ENCODE measurements around the gene GCGR.

GCGR gene

DNA sequence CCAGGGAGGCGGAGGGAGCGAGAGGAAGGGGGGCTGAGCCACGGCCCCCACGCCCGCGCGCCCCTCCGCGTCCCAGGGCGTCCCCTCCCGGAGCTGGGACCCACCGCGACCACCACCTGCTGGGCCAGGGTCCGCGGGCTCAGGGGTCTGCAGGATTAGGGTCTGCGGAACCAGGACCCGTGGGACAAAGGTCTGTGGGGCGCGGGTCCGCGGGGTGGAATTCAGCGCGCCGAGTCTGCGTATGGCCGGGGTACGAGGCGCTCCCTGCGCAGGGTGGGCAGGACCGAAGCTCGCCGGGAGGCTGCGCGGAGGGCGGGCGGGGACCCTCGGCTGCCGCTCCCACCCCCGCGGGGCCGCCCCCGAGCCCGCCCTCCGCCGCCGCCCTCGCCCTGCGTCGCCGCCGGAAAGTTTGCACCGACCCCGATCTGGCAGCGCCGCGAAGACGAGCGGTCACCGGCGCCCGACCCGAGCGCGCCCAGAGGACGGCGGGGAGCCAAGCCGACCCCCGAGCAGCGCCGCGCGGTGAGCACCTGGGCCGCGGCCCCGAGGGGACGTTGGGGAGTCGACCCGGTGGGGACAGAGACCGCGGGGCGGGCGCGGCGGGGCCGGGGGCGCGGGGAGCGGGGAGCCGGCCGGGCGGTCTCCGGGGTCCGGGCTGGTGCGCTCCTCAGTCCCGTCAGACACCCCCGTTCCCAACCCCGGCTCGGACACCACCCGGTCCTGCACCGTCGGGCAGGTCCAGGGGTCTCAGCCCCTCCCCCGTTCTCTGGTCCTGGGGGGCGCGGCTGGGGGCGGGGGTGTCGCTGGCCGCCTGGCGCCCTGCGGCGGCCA is at the start of gene GCGR:
TSS of gene GCGR (plus strand) at position 423 of the 831 bp plus-strand sequence. CDS start 4,869 bp downstream, outside the sequence.
- no peak for DNase-seq

DNA sequence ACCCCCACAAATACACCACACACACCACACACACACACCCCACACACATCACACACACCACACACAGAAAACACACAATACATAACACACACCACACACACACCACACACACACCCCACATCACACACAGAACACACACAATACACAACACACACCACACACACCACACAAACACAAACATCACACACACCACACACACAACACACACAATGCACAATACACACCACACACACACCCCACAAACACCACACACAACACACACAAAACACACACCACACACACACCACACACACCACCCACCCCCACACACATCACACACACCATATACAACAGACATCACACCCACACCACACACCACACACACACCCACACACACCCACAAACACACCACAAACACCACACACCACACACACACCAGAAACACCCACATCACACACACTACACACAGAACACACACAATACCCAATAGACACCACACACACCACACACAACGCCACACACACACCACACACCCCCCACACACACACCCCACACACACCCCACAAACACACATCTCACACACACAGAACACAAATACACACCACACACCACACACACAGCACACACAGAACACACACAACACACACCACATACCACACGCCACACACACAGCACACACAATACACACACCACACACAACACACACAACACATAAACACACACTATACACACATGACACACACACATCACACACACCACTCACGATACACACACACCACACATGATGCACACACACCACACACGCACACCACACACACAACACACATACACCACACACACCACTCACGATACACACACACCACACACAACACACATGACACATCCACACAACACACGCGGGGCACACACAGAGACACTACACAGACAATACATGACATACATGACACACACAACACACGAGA is 11.0 kb upstream of the GCGR start:
- DNase-seq, result no peak

DNA sequence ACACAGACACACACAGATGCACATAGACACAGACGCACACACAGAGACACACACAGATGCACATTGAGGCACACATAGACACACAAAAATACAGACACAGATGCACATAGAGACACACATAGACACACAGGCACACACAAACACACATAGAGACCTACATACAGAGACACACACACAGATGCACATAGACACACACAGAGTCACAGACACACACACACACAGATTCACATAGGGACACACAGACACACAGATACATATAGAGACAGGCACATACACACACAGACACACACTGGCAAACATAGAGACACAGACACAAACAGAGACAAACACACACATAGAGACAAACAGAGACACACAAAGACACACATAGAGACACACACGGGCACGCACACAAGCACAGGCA is 9.9 kb upstream of the GCGR start:
- no peak for DNase-seq

DNA sequence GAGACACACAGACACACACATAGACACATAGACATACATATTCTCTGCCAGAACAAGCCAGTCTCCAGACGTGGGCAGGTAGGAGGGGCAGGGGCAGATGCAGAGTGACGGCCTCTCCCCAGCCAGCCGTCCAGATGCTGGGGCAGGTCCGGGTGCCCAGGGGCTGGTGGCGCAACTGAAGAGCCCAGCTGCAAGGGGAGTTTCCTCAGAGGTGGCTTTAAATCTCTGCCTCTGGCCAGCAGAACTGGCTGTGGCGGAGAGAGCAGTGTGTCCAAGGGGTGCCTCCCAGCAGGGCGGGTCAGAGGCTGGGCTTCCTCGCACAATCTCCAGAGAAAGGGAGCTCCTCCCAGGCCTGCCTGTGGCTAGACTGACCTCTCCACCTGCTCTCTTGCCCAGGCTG is 9.4 kb upstream of the GCGR start:
- no peak for DNase-seq

DNA sequence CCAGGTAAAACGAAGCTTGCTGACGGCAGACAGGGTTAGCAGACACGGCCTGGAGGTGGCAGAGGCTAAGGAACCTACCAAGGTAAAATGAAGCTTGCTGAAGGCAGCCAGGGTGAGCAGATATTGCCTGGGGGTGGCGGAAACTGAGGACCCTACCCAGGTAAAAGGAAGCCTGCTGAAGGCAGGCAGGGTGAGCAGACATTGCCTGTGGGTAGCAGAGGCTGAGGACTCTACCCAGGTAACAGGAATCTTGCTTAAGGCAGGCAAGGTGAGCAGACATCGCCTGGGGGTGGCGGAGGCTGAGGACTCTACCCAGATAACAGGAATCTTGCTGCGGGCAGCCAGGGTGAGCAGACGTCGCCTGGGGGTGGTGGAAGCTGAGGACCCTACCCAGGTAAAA is 2.6 kb upstream of the GCGR start:
- DNase-seq, result no peak

DNA sequence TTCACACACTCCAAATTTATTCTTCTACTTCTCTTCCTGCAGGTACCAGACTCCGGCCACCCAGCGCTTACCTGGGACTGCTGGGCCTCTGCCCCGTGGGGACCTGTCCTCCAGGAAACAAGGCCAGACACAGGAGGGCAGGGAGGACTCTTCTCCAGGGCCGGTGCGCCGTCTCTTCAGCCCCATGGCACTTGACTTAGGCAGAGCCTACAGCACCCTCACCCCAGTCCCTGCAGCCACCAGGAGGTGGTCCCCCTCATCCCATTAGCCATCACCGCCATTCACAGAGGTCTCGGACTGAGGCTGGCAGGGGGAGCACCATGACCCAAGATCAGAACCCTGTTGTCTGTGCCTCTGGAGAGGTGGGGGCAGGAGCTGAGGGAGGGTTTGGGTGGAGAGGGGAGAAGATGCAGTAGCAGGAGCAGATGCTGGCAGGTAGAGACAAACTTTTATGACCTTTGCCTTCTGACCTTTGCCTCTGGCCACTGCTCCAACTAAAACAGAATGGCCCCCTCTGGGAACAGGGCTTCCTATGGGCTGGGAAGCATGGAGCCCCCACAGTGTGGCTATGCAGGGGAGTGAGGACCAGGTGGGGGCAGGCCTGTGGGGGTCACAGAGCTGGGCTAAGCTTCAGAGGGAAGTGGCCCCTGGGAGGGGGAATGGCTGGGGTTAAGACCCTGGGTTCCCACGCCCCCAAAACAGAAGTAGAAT is 1.7 kb upstream of the GCGR start:
- DNase-seq, result no peak

DNA sequence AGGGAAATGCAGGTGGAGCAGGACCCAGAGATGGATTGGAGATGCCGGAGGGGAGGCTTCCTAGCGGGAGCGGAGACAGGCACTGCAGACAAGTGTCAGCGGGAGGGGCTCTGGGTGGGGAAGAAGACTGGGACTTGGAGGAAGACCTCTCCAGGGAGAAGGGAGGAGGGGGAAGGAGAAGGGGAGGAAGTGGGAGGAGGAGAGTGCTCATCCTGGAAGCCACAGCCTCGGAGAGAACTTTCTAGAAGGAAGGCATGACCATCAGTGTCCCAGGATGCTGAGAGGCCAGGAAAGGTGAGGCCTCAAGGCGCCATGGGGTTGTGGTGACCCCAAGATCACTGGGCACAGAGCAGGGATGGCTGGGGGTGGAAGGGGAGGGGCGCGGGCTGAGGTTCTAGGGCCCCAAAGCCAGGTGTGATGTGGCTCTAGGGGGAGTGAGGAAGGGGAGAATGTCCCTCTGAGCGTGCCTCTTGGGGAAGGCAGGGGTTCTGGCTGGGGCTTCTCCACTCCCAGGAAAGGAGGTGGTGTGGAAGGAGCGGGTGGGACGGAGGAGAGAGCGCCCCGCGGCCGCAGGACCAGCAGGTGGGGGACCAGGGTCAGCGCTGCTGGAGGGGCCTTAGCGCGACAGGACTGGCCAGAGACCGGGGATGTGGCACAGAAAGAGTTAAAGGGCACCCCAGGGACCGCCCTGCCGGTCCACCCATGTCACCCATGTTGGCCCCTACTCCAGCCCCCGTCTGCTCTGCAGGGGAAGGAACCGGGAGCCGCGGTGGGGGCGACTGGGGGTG is 900 bp upstream of the GCGR start:
- DNase-seq, result no peak

DNA sequence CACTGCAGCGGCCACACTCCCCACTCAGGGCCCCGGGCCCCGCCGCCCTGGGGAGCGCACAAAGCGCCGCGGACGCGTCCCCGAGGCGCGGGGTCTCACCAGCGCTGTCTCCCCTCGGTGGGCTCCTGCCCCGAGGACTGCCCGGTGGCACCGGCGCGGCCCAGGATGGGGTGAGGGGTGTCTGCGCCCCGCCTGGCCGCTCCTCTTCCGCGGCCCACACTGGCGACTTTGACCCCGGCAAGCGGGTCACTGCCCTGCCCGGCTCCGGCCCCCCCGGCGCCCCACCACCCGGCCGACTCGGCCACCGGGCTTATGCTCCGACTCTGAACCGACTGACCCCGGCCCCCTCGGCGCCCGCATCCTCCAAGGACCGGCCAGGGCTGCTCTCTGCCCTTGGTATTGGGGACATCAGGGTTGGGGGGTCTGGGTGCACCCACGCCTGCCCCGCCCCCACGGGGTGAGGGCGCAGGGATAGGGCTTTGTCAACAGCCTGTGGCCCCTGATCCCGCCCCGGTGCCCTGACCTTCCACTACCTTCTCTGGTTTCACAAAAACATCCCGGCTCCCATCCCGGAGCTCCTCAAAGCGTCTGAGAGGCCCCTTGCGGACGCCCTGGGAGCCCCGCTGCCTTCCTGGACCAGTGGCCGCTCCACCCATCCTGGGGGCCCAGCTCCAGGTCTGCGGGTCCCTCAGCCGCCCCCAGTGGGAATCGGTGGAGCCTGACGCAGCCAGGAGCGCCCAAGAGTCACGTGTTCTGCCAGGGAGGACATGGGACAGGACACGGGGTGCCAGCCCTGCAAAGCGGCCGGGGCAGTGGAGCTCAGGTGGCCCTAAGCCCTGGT is 829 bp downstream of the GCGR start:
- no peak for DNase-seq

DNA sequence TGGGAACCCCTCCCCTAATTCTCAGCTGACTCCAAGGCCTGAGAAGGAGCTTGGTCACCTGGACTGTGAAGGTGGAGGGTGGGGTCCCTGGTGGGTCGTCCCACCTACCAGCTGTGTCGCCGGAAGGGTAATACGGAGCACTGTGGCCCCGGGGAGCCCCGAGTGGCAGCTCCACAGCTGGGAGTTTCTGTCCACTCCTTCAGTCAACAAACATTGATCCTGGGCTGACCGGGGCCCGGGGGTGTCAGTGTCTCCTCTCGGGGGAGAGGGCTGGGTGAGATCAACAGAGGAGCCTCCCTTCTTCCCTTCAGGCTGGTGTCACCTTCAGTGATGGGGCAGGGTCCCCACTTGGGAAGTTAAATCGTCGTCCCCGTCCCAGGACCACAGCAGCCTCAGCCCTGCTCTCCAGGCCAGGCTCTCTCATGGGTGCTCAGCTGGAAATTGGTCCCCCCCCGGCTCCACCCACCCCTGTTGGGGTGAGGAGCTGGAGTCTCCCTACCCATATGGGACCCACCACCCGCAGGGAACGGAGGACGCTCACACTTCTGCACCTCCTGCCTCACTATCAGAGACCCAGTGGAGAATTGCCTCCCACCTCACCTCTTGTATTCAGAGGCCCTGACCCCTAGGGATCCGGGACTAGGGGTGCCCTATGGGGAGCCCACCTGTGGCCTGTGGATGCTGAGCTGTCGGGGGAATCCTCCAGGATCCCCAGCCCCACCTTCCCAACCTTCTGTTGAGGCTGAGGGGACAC is 1.9 kb downstream of the GCGR start:
- DNase-seq, result no peak

DNA sequence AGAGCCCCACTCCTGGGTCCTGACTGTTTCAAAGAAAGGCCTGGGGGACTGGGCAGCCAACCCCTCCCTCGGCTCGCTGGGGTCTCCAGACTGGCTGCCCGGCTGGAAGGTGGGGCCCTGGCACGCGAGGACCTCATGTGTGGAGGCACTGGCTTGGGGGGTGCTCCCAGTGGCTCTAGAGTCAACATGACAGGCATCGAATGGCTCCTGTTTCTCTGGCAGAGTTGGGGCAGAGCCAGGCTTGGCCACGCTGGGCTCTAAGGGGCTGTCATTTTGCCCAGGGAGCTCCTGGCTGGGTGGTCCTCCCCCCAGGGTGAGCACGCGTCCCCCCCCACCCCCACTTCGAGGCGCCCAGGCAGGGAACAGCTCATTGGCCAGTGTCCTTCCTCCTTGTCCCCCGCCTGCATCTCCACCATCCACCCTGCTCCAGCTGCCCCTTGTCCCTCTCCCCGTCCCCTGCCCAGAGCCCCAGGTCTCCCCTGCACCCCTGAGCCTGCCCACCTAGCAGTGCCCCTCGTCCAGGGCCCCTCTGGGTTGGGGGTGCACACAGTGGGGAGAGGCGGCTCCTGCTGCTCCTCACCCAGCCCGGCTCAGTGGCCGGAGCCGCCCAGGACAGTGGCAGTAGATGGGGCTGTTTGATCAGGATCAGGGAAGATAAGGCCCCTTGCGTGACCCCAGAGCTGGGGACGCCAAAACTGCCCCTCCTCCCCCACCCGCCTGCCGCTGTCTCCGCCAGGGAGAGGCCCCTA is 2.7 kb downstream of the GCGR start:
- DNase-seq, result no peak

DNA sequence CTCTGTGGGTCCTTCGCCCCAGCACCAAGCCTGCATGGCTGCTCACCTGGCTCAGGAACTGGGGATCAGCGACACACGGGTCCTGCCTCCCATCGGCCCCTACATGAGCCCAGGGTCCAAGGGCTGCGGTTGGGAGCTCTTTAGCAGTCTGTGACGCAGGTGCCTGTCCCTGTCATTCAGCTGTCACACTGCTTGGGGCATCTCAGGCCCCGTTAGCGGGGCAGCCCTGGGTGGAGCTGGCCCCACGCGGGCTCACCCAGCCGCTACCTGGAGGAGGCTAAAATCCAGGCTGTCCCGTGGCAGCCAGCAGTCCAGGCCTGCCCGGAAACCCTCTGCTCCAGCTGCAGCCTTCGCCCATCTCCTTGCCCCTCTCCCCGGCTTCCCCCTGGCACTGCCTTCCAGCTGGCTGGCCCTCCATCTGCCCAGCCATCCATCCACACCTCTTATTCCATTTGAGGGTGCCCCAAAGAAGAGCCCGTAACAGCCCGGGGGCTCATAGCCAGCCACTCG is 3.3 kb downstream of the GCGR start:
- no peak for DNase-seq

DNA sequence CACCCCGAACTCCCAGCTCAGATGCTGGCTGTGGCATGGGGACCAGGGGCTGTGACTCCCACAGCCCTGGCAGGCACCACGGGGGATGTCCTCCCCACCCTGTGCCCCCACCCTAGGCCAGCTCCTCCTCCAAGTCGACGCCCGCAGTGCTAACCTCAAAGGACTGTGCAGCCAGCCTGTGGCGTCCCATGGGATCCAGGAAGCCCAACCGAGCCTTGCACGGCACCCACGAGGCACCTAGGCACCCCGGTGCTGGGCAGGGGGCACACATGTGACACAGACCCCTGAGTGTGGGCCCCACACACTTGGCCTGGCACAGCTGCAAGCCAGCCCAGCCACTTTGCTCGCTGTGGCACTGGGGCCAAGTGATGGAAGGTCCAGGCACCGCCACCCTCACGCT is 3.9 kb downstream of the GCGR start:
- no peak for DNase-seq

DNA sequence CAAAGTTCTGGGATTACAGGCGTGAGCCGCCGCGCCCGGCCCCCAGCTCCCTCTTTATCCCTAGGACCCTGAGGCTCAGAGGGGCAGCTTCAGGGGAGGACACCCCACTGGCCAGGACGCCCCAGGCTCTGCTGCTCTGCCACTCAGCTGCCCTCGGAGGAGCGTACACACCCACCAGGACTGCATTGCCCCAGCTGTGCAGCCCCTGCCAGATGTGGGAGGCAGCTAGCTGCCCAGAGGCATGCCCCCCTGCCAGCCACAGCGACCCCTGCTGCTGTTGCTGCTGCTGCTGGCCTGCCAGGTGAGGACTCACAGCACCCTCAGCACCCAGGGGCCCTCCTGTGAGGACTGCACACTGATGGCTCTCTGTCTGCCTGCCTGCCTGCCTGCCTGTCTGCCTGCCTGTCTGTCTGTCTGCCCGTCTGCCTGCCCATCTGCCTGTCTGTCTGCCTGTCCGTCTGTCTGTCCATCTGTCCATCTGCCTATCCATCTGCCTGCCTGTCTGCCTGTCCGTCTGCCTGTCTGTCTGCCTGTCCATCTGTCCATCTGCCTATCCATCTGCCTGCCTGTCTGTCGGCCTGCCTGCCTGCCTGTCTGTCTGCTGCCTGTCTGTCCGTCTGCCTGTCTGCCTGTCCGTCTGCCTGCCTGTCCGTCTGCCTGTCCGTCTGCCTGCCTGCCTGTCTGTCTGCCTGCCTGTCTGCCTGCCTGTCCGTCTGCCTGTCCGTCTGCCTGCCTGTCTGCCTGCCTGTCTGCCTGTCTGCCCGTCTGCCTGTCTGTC is 5.0 kb downstream of the GCGR start:
- DNase-seq, result no peak

DNA sequence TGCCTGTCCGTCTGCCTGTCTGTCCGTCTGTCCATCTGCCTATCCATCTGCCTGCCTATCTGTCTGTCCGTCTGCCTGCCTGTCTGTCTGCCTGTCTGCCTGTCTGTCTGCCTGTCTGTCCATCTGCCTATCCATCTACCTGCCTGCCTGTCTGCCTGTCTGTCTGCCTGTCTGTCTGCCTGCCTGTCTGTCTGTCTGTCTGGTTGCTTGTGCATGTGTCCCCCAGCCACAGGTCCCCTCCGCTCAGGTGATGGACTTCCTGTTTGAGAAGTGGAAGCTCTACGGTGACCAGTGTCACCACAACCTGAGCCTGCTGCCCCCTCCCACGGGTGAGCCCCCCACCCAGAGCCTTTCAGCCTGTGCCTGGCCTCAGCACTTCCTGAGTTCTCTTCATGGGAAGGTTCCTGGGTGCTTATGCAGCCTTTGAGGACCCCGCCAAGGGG is 5.6 kb downstream of the GCGR start:
- no peak for DNase-seq

DNA sequence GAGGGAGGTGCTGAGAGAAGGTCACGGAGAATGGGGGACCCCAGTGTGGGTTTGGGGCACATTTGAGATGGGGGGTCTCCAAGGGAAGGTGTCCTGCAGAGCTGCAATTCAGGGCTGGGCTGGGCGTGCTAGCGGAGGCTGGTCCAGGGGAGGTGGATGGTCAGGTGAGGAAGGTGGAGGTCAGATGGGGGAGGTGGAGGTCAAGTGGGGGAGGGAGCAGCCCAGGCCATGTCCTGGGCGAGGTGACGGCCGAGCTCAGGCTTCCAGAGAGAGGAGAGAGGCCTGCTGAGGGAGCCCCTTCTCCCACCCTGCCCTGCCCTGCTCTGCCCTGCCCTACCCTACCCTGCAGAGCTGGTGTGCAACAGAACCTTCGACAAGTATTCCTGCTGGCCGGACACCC is 6.5 kb downstream of the GCGR start:
- DNase-seq, result no peak

DNA sequence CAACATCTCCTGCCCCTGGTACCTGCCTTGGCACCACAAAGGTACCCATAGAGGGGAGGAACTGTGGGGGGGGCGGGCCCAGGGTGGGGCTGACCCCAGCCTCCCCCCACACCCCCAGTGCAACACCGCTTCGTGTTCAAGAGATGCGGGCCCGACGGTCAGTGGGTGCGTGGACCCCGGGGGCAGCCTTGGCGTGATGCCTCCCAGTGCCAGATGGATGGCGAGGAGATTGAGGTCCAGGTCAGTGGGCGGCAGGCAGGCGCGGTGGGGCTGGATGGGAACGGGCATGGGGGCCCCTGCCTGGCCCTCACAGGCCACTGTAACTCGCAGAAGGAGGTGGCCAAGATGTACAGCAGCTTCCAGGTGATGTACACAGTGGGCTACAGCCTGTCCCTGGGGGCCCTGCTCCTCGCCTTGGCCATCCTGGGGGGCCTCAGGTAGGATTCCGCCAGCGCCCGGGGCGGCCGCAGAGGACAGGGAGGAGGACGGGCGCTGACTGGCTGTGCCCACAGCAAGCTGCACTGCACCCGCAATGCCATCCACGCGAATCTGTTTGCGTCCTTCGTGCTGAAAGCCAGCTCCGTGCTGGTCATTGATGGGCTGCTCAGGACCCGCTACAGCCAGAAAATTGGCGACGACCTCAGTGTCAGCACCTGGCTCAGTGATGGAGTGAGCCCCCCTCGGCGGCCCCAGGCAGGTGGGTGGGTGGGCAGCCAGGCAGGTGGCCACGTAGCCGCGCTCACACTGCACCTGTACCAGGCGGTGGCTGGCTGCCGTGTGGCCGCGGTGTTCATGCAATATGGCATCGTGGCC is 7.1 kb downstream of the GCGR start:
- no peak for DNase-seq

DNA sequence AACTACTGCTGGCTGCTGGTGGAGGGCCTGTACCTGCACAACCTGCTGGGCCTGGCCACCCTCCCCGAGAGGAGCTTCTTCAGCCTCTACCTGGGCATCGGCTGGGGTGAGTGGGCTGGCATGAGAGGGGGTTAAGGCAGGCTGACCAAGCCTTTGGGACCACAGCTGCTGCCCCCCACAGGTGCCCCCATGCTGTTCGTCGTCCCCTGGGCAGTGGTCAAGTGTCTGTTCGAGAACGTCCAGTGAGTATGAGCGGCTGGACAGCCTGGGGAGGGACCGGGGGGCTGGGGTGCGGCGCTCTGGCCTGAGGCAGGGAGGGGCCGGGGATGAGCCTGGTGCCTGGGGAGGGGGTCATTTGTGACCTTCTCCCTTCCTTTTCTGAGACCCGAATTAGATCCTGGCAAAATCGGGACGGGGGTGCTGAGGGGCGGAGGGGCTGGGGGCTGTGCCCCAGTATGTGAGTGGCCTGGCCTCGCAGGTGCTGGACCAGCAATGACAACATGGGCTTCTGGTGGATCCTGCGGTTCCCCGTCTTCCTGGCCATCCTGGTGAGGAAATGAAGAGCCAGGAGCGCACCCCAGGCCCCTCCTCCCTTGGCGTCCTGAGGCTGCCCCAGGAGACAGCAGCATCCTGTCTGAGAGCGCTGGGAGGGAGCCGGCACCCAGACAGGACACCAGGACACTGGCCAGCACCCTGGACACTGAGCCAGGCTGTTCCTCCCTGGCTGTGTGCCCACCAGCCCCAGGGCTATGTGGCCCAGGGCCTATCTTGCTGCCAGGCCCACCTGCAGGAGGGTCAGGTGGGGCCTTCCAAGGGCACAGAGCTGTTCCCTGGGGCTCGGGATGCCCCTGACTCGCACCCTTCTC is 8.0 kb downstream of the GCGR start:
- no peak for DNase-seq
